Measurements from ENCODE around the gene HSF4.

Gene HSF4

DNA sequence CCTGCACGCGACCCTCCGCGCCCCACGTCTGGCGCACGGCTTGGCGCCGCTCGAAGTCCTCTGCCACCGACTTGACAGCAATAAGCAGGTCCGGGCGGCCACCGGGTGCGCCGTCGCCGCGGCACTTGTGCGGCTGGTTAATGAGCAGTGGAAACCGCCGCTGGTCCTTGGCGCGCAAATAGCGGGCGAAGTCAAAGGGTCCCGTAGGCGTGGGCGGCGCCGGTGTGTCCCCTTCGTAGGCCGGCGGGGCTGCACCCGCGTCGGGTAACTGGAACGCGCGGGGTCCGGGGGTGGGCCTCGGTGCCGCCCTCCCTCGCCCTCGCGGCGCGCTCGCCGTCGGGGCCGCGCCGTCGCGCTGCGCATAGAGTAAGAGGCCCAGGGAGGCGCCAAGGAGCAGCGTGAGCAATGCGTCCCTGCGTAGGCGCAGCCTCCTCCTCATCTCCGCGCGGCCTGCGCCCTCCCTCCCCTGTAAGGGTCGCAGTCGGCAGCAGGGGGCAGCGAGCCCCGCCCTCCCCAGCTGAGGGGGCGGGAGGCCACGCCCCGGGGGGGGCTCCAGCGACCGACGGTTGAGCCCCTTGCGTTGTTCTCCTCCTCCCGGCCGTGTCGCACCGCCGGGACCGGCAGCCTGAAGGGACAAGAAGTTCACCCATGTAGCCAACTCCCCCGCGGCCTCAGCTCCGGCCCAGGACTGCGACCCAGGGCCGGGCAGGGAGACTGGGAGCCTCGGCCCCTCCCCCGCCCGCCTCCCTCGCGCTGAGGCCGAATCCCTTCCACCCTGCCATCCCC, 14.3 kb upstream of the HSF4 start:
- peak; percentile 50 for DNase-seq (ENCODE audit: low spot score)

DNA sequence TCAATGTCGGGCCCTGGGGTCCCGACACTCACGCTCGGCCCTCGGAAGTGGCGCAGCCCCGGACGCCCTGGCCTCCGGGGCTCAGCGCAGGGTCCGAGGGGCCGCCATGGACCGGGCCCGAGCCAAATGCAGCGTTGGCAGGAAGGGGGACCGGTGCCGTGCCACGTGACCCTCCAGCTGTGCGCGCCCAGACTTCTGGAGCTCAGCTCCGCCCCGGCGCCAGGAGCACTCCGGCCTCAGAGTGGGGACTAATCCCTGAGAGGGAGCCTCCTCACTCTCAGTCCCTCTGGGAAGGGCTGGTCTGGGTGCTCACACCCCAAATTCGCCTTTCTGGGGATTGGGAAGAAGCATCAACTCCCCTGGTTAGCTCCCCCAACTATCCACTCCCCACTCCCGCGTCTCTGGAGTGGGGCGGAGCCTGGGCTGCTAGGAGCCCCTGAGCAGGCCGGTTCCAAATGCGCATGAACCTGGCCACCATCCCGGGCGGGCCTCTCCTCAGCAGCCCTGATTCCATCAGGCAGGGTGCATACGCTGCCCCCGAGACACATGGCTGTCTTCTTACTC, 13.6 kb upstream of the HSF4 start, which contains the start of gene B3GNT9:
B3GNT9 (minus strand) TSS at position 166 of the 564 bp plus-strand sequence. CDS start 513 bp downstream, outside the sequence.
- peak; percentile 38 for DNase-seq (ENCODE audit: low spot score)

DNA sequence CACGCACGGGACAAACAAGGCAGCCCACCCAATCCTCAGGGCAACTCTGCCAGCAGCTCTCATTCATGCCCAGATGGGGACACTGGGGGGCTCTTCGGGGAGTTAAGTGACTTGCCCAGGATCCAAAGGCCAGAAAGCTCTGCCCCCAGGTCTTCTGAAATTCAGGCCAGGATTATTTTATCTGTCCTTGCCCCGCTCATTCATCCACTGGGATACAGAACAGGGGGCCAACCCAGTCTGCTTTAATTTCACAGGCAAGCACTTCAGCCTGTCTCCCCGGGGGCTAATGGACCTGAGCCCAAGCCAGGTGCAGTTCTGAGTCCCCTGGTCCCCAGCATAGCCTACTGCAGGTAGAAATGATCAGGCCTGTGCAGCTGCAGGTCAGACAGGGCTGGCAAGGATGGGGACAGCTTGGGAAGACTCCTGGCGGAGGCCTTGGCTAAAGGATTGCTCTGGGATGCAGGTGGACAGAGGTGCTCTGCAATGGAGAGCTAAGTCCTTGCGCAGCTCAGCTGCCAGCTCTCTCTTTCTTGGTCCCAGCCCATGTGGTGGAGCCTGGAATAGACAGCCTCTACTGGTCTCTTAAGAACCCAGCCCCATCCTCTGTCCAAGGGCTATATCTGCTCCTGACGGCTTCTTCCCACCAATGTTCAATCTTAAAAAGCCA, 13.0 kb upstream of the HSF4 start:
- DNase-seq (ENCODE audit: low spot score) = no peak

DNA sequence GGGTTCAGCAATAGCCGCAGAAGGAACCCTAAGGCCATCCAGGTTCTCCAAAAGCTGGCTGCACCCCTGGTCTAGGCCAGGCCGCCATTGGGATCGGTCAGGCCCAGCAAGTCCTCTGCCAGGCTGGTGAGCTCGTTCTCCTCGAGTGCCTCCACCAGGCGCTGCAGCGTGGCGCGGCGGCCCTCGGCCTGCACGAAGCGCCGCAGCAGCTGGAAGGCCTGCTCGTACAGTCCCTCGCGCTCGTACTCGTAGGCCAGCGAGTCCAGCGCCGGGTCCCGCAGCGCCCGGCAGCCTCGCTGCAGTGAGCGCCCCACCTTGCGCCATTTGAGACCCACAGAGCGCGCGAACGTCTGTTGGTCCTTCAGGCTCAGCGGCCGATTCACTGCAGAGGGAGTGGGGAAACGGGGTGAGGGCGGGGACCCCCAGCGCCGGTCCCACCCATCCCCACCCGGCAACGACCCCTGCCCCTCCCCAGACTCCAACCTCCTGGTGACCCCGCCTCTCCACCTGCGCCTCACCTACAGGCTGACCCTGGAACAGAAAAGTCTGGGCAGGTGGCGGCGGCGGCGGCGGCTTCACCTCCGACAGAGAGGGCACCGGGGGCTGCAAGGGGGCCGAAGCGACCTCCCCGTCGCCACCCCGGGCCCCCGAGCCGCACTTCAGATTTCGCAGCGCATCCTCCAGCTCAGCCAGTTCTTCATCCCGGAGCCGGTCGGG, 9.8 kb upstream of the HSF4 start:
- DNase-seq (ENCODE audit: low spot score) = no peak

DNA sequence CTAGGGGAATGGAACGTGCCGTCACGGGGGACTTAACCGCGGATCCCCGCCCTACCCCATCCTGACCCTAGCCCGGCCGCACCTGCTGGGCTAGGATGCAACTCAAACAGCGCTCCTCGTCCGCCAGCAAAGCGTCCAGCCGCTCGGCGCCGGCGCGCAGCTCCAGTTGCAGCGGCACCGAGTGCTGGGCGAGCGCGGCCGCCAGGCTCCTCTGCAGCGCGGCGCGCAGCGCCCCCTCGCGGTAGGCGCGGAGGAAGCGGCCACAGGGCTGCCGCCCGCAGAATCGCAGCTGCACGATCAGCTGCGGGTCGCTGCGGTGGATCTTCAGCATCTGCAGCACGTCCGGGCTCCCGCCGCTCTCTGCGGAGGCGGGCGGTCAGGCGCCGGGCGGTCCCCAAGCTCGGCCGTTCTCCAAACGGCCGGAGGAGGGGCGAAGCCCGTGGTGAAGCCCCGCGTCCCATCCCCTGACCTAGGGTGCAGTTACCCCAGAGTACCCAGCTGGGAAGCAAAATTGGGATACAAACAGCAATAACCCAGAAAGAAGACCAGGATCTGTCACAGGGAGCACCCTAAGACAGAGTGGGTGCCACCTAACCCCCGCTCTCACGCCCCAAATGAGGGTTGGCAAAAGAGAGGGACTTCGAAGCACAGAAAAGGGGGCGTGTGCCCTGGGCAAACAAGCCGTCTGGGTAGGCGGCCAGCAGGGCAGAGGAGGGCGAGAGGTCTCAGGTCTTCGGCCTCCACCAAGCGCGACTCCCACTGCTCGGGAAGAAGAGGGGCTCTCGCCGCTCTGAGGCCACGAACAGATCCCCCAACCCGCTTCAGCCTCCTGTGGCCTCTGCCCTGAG, 9.0 kb upstream of the HSF4 start:
- peak; percentile 82 for DNase-seq (ENCODE audit: low spot score)

DNA sequence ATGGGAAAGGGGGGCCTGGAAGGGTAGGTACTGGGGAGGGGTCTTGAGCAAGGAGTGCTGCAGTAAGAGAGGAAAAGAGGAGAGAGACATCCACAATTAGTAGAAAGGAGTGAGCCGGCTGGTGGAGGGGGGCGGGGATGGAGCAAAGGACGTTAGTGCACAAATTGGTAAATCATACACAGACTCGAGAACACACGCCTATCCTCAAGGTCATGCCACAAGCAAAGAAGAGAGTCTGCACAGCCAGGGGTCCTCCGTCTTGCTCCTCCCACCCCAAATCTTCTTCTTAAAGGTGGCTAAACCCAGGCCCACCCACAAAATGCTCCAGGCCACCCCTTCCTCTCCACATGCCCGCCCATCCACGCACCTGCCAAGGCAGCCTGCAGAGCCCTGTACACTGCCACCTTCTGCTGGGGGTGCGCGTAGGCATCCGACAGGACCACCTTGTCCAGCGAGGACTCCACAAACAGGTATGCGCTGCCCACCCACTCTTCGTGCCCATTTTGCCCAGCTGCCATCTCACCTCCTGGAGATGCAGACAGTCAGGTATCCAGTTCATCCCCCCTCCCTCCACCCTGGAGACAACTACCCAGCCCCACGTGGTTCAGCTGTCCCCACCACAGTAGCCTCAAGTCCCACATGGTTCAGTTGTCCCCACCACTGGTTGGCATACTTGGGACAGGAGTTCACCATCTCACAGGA, 8.3 kb upstream of the HSF4 start:
- no peak for DNase-seq (ENCODE audit: low spot score)

DNA sequence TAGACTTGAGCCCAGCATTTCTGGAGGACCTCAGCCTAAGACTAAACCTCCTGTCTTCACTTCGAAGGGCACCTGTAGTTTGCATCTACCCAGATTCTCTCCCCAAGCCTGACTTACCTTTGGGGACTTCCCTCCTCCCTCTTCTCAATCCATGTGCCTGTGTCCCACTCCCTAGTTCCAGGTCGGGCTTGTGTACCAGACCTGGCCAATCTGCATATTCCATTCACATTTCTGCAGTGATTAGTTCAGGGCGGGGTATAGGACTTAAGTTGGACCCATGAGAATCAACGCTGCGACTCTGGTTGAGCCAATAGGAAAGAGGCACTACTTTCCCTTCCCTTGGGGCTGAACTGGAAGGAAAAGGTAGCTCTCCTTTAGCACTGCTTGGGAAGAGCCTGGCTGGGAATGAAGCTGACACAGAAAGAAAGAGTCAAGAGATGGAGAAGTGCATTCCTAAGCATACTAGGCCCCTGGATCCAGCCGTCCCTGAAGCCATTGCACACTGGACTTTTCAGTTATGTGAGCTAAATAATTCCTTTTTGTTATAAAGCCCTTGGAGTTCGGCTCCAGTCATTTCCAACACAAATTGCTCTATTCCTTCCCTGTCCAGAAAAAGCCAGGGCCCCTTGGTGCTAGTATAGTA, 7.3 kb upstream of the HSF4 start:
- no peak for DNase-seq (ENCODE audit: low spot score)

DNA sequence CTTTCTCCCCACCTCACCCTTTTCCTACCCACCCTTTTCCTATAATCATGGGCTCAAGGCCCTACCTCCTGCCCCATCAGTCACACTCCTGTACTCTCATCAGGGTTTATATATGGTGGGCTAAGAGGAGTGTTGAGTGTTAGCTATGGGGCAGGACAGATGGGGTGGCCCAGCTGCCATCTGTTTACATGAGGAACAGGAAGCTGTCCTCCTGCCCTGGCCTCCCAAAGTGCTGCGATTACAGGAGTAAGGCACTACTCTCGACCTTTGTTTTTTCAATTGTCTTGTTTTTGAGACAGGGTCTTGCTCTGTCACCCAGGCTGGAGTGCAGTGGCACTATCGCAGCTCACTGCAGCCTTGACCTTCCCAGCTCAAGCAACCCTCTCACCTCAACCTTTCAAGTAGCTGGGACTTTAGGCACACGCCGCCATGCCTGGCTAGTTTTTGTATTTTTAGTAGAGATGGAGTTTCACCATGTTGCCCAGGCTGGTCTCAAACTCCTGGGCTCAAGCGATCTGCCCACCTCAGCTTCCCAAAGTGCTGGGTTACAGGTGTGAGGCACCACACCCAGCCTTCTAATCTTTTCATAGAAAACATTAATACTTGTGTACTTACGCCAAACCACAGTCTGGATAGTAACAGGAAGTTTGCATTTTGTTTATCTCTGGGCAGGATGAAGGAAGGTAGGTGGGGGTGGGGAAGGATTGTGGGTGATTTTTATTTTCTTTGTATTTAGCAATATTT, 6.5 kb upstream of the HSF4 start:
- peak; percentile 78 for DNase-seq (ENCODE audit: low spot score)

DNA sequence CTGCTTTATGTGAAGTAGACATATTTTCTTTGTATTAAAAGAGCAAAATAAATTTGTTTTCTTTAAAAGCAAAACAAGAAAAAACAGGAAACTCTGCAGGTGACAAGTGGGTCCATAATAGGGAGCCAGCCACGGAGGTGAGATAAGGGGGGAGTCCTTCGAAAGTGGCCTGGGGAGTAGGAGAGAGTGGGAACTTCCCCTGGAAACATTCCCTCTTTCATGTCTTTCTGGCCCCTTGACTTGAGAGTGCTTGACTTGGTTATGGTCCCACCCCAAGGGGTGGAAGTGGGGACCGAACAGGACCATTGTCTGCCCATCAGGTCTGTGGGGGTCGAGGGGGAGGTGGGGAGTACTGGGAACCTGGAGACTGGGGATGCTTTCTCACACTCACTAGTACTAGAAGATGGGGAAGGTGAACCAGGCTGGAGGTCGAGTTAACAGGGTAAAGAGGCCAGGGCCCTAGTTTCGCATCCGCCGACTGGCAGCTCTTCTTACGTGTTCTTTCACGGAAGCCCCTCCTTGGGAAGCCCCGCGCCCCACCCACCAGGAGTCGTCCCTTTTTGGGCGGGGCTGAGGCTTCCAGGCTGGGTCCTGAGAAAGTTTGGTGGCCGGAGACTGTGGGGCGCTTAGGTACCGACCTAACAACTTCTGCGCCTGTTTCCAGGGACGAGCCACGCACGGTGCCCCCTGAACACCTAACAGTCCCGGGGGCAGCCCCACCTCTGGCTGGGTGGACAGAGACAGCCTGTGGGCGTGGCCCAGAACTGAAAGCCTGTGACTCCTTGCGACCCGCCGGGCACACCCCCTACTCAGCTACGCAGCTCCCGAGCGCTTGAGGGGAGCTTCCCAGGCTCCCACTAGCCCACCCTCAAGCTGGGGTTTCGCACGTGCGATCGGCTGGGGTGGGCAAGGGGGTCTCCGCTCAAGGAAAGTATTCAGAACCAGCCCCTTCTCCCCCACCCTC, 5.6 kb upstream of the HSF4 start:
- peak; percentile 91 for DNase-seq (ENCODE audit: low spot score)

DNA sequence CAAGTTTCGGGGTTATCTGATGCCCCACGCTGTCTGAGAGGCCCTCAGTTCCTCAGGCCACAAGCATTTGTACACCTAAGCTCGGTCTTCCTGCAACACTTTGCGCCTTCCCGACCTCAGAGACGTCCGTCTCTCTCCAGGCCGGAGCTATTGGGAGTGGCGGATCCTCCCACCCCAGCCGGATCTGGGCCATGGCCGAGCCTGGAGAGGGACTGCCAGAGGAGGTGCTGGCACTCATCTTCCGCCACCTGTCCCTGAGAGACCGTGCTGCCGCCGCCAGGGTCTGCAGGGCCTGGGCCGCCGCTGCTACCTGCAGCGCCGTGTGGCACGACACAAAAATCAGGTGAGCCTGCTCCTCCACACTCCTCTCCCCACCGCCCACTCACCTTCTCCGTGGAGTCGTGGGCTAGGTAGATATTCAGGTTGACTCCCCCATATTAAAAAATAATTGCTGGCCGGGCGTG, 2.9 kb upstream of the HSF4 start:
- DNase-seq (ENCODE audit: low spot score) = no peak

DNA sequence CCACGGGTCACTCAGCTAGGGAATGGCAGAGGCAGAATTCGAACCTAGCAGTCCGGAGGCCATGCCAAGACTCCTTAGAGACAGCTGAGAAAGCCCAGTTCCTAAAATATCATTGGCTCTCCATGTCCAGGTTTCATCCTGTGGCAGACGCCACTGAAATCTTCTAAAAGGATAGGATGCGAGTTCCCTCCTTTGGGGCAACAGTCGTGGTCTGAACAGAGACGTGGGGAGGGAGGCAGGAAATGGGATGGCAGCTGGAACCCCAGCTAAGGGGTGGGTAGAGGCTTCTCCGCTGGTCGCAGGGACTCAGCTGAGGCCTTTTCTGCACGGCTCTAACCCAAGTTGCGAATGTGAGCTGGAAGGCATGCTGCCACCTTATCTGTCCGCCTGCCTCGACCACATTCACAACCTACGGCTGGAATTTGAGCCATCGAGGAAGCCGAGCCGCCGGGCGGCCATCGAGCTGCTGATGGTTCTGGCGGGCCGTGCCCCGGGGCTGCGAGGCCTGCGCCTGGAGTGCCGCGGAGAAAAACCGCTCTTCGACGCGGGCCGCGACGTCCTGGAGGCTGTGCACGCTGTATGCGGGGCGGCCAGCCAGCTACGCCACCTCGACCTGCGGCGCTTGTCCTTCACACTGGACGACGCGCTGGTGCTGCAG, 1.9 kb upstream of the HSF4 start:
- DNase-seq (ENCODE audit: low spot score) = no peak

DNA sequence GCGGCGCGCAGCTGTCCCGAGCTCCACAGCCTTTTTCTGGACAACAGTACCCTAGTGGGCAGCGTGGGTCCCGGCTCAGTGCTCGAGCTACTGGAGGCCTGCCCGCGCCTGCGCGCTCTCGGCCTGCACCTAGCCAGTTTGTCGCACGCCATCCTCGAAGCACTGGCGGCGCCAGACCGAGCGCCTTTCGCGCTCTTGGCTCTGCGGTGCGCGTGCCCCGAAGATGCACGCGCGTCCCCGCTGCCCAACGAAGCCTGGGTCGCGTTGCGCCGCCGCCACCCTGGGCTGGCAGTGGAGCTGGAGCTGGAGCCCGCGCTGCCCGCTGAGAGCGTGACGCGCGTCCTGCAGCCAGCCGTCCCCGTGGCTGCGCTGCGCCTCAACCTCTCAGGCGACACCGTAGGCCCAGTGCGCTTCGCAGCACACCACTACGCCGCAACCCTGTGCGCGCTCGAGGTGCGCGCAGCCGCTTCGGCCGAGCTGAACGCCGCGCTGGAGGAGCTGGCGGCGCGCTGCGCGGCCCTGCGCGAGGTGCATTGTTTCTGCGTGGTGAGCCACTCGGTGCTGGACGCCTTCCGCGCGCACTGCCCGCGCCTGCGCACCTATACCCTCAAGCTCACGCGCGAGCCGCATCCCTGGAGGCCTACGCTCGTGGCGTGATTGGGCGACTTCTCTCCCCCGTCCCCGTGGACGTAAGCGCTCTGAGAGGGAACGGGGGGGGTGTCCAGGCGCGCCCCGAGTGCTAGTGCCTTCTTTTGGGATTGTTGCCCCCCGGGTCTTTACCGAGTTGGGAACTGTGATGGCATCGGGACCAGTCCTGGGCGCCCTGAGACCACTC, 1.2 kb upstream of the HSF4 start:
- DNase-seq (ENCODE audit: low spot score) = peak; percentile 51

DNA sequence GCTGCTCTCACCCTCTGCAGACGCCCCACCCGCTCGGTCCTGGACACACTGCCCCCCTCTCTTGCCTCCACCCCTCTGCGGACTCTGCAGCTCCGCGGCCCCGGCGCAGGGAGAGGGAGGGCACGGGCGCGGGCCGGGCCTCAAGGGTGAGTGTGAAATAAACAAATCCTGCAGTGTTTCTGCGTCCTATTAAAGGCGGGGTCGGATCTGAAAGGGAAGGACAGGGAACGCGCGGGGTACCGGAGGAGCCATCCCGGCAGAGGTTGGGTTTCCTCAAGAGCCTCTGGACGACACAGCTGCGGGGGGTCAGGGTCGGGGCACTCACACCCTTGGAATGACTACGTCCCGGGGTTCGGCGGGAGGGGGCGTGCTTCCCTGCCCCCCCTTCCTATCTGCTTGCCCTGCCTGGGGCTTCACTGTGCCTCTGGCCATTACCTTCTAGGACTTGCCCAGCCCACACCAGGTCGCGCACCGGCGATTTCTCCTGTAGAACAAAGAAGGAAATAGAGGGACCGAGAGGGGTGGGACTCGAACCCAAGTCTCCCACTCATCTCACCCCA, 466 bp upstream of the HSF4 start:
- DNase-seq (ENCODE audit: low spot score) = no peak

DNA sequence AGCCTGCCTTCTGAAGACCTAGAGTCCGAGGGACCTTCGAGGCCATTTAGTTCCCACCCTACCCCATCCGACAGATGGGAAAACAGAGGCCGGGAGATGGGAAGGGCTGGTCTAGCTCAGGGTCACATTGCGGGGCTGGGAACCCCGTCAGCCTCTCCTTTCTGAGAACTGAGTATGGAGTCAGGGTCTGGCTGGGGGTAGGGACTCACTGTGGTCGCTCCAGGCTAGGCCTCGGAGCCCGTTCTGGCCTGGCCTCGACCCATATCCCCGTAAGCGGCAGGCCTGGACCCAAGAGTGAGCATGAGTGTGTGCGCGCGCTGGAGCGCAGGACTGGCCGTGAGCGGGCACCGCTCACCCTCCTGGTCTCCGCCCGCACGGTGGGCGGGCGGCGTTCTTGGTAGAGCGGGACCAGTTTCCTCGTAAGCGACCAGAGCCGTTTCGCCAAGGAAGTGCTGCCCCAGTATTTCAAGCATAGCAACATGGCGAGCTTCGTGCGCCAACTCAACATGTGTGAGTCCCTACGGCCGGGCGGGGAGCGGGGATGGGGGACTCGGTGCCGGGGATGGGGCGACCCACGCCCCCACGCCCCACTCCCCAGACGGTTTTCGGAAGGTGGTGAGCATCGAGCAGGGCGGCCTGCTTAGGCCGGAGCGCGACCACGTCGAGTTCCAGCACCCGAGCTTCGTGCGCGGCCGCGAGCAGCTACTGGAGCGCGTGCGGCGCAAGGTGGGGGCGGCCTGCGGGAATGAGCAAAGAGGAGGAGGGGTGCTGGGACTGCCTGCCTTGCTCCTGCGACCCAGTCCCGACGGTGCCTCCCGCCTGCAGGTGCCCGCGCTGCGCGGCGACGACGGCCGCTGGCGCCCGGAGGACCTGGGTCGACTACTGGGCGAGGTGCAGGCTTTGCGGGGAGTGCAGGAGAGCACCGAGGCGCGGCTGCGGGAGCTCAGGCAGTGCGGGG, 855 bp downstream of the HSF4 start:
- DNase-seq (ENCODE audit: low spot score) = no peak

DNA sequence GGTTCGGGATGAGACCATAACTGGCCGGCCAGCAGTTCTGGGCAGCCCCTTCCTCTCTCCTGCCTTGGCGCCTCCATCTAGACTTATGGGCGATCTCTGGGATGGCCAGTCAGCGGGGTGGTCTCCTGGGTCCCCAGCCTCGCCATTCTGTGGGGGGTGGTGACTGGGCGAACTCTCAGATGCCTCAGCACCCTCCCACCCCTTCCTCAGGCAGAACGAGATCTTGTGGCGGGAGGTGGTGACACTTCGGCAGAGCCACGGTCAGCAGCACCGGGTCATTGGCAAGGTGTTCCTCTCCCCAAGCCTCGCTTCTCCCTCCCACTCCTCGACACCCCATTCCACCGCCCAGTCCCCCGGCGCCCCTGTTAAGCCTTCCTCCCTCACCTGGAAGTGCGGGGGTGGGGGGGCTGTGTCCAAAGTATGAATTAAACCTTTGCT, 1.6 kb downstream of the HSF4 start:
- DNase-seq (ENCODE audit: low spot score) = no peak
